IPS DF 4.7 (cell line): ENCODE measurements around the gene DDX4.
"Not testable (repeated sequence)": the region's sequence is repeated elsewhere in the genome, so short reads cannot be mapped to it uniquely, and the experiment has no call there.

Experiments
- DNase-seq: peaks from one replicate; pipeline ENCODE4 v3.0.0-alpha.2; 2013; ENCODE audit warnings: low spot score; ENCODE audit errors: extremely low read depth

Gene DDX4

DNA sequence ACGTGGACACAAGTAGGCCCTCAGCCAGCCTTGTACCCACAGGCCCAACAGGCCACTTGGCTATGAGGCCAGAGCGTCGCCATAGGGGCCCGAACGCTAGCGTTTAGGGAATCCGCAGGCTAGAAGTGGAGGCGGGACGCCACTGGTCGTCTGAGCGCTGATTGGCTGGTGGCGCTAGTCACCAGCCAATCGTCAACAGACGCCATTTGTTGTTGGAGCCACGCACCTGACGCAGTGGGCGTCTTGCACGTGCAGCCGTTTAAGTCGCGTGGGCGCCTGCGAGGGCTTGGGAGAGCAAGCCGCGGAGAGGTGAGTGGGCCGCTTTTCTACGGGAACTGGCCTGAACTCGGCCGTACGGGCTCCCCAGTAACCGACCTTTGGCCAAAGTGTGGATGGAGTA is at the start of gene DDX4:
DDX4 (plus strand) TSS at position 269 of the 400 bp plus-strand sequence. CDS start 903 bp downstream, outside the sequence.
- DNase-seq = no peak

DNA sequence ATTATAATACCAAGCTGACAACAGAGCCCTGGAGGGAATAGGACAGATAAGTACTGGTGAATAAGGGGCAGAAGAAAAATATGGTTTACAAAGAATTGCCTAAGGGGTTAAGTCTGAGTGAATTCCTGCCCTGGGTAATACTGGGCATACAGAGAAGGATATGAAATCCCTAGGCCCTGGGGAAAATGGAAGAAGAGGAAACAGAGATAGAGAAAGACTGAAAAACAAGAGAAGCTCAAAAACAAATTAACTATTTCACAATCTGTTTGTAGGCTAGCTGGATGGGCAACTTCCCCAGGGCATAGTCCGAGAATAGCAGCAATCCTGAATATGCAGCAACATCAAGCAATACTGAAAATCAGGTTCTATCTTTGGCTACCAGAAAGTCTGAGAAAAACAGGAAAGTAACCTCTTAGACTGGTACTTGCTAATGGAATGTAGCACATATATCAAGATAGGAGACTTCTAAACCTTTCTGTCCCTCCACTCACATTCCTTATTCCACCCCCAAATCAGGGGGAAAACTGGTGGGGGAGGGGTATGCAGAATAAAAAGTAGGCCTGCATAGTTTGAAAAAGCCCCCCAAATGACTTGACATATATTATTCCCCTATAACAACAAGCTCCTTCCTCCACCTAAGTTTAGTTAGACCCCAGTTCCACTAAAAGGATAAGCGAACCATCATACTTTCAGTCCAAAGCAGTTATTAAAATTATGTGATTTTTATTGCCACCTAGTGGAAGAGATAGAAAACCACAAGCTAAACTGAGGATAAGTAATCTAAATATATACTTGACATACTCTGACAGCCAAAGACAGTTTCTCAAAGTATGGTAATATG is 46.4 kb upstream of the DDX4 start:
- DNase-seq = no peak

DNA sequence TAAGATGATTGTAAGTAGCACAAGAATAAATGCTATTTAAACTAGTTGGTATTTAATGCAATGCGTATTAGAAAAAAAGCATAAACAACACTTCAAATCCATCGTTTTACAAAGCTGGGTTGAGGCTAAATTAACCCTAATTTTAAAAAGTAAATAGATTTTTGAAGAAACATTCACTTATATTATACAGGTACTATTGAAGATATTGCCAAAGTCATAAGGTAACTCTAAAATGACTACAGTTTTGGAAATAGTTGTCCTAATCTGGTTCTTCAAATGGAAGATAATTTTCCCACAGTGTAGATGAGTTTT is 45.8 kb upstream of the DDX4 start:
- DNase-seq = no peak

DNA sequence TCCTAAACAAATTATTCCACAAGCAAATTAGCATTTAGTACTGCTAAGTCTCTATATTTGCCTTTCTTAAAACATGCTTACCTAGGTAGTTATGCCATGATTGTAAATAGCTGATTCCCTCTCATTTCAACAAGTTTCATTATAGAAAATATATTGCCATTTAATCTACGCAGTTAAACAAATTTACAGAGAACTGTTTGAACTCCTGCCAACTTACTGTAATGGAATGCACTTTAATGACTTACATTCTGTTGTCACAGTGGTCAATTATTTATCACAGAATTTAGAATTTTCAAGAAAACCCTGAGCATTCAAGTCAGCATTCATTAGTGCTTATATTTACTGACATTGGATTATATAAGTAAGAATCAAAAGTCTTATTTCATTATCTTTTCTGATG is 45.4 kb upstream of the DDX4 start:
- DNase-seq = no peak

DNA sequence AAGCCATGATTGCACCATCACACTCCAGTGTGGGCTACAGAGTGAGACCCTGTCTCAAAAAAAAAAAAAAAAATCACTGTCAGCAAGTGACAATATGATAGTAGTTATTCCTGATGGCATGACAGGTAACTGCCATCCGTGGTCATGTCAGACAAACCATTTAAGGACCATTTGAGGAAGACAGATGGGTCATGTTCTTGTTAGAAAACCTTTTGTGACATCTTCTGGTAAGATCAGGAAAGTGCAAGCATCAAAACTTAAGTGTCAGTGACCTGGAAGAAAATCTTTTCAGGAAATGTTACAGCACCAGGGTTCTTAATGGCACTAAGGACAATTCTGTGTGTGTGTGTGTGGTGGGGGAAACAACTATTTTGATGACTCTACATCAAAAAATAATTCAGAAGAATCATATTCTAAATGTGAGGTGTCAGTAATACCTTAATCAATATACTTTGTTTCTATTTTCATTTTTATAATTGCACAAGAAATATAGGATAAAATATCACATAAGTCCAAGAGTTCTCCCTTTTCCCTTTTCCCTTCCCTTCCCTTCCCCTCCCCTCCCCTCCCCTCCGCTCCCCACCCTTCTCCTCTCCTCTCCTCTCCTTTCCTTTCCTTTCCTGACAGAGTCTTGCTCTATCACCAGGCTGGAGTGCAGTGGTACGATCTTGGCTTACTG is 43.6 kb upstream of the DDX4 start:
- no peak for DNase-seq

DNA sequence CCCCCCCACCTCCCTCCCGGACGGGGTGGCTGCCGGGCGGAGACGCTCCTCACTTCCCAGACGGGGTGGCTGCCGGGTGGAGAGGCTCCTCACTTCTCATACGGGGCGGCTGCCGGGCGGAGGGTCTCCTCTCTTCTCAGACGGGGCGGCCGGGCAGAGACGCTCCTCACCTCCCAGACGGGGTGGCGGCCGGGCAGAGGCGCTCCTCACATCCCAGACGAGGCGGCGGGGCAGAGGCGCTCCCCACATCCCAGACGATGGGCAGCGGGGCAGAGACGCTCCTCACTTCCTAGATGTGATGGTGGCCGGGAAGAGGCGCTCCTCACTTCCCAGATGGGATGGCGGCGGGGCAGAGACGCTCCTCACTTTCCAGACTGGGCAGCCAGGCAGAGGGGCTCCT is 41.2 kb upstream of the DDX4 start:
- not testable (repeated sequence) for DNase-seq

DNA sequence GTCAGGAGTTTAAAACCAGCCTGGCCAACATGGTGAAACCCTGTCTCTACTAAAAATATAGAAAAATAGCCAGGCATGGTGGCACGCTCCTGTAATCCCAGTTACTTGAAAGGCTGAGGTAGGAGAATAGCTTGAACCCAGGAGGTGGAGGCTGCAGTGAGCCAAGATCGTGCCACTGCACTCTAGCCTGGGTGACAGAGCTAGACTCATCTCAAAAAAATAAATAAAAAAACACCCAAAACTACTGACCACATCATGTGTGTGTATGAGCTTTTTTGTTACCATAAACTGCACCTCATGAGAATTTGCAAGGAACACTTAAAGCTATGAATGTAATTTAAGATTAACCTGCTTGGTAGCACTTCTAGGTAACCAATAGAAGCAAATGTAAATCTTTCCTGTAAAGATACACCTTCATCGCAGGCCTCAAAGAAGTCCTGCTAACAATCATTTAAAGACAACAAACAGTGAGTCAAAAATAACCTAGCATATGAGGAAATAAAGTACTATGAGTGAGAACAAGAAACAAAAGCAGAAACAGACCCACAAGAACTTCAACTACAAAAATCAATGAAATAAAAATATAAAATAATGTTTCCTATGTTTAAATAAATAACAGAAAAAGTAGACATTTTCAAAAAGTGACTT is 38.7 kb upstream of the DDX4 start:
- no peak for DNase-seq

DNA sequence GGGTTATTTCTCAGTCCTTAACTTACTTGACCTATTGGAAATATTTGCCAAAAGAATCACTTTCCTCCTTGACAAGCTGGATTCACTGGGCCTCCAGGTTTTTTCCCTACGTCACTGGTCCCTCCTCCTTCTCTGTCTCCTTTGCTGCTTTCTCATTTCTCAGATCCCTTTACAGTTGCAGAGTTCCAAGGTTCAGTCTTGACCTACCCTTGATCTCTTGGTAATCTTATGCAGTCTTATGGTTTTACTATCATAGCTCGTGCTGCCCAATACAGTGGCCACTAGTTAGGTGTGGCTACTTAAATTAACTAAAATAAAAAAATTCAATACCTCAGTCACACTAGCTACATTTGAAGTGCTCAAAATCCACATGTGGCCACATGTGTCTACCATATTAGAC is 37.1 kb upstream of the DDX4 start:
- DNase-seq = no peak

DNA sequence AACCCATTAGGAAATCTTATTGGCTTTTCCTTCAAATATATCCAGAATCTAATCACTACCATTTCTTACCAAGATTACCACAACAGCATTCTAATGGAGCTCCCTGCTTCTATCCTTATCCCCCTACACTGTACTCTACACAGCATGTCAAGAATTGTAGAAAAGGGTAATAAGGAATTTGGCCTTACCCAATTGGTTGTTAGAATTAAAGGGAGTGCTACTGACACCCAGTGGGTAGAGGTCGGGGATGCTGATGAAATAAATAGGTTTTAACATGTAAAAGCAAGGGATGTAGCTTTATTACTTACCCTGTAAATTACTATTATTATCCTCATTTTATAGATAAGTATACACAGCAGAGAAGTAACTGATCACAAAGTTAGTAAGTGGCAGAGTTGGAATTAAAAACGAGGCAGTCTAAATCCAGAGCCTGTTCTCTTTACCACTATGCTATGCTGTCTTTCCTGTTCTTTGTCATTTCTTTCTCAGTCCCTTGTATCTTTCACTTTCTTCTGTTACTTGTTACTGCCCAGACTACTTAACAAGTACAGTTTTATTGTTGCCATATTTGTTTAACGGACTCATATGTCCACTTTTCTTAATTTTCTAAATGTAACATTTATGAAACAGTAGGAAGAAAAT is 36.3 kb upstream of the DDX4 start:
- DNase-seq = no peak

DNA sequence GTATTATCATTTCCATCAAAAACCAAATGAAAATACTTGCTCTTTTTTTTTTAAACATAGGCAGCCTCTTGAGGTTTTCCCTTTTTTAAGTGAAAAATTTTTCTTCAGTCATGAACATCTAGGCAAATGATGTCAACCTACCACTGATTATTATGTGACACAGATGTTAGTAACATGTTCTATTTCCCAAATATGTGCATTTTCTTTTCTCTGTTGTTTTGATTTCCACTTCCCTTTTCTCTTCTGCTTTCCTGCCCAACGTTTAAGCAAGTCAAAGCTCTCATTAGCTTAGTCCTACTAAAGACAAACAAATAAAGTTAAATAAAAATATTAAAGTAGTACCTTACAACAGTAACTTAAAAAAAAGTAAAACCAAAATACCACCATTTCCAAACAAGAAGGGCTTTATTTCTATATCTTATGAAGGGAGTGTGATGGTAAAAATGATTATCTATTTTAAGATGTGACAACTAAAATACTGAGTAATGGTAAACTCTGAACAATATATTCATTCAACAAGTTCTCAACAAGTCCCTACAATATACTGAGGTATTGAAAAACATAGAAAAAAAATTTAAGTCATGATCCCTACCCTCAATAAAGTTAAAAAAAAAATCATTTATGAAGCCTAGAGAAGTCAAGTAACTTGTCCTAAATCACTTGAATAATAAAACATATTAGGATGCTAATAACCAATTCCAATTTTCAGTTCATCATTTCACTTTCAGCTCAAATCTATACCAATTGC is 35.1 kb upstream of the DDX4 start:
- DNase-seq = no peak

DNA sequence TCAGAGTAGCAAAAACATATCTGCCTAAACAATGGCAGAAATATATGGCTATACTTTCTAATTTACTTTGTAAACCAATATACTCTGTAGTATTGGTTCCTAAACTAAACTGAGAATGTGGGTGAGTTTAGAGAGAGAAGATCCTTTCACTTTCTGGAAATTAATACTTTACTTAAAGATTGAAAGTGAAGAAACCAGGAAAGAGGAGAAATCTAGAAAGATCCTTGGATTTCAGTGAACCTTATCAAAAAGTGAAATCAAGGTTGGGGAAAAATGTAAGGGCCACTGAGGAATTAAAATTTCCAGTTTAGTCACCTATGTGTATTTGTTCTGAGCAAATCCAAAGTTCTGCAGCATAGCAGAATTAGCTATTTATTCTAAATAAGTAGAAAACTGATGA is 31.6 kb upstream of the DDX4 start:
- DNase-seq = no peak

DNA sequence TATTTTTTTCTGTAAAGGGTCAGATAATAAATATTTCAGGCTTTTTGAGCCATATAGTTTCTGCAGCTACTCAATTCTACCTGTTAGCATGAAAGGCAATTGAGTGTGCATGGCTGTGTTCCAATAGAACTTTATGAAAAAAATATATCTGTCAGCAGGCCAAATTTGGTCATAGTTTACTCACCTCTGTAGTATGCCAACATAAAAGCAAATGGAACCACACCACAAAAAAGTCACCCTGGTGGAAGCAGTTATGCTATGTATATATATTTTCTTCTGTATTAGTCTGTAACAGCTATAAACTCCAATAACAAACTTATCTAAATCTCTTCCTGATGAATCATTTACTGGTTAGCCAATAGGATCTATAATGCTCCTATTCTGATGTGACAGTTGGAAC is 29.1 kb upstream of the DDX4 start:
- no peak for DNase-seq

DNA sequence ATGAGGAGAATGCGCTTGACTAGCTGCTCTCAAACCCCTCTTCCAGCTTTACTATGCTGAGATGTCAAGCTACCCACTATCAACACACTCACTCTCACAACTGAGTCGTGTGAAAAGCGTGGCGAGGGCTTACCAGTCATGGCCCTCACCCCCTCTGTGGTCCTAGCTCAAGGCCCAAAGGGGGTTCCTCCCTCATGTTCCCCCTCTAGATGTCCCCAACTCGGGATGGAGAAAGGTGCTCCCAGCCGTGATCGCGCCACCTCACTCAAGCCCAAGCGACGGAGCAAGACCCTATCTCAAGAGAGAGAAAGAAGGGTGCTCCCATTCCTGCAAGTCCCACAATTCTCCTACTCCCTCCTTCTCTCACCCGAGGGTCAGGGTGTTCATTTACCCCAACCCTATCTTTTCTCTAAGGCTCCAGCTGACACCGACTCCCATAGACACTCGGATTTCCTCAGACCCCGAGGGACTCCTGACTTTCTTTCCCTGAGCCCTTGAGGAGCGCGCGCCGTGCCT is 26.3 kb upstream of the DDX4 start:
- no peak for DNase-seq

DNA sequence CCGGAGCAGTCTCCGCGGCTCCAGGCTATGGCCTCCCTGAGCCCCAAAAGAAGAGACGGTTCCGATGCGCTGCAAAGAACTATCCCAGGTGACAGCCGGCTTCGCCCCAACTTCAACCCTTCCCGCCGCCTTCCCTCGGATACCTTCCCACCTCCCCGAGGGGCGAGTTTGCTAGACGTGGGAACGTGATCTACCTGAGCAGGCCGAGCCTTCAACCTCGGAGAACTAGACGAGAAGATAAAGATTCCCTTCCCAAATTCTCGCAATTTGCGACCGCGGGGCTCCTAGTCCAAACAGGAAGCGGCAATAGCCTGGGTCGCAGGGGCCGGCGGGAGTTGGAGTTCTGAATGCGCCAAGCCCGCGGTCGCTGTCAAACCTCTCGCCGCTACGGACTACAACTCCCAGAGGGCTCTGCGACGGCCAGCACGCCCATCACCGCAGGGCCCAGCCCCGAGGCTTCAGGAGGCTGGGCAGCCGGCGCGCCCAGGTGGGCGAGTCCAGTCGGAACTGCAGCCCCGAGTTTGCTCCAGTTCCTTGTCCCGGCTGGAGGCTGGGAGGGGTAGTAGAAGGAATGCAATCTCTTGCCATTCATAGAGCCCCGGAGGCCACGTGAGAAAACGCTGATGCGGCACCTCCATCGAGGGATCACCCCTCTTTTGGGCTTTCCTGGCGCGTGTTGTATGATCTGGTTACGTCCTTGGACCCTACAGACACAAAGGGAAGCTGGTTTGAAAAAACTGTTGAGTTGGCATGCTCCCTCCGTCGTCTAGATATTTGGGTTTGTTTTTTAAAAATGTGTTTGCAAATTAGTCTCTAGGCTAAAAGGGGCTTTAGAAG is 25.6 kb upstream of the DDX4 start, which contains the start of gene SLC38A9:
SLC38A9 (minus strand) TSS at position 302 of the 837 bp plus-strand sequence. CDS start 14,366 bp downstream, outside the sequence.
- peak; percentile 72 for DNase-seq

DNA sequence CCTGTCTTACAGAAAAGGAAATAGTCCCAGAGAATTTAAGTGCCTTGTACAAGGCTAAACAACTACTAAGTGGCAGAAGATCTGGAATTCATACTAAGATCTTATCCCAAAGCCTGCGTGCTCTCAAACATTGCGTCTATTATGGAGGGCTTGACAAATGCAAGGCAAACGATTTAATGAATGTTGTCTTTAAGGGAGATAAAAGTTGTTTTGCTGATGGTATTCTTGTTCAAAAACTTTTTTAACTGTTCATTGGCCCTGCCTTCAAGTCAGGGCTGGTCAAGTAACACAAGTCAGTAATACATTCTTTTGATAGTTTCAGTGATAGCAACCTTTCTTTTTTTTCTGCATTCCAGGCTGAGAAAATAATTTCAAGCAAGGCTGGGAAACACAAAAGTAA is 24.0 kb upstream of the DDX4 start:
- no peak for DNase-seq

DNA sequence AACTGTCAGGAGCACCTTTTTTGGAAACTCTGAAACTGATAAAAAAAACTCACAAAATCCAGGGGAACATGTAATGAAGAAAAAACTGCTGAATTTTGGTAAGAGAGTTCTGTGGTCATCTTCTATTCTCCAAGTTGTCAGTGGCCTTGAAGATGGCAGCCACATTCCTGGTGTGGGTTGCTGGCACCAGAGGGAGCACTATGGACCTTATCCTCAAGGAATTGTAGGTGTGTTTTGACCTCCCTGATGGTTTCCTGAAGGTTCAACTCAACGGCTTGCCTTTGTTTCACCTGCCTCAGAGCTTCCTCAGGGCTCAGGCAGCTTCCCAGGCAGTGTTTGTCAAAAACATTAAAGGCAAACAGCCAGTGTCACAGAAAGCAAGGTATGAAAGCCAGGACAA is 23.5 kb upstream of the DDX4 start:
- DNase-seq = no peak

DNA sequence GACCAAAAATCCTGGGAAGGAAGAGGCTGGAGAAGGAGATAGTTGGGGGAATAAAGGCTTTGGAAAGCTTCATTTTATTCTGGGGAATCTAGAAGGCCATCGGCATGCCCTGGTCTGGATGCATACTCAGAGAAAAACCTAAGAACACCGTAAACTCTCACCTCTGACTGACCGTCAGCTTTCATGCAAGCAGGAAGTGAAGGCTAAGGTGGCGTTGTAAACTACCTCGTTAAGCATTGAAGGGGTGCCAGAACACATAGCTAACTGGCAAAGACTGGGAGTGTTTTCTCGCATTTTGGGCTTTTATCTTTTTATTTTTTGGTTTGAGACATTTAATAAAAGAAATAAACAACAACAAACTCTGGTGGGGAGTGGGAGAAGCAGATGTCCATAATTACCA is 23.1 kb upstream of the DDX4 start:
- DNase-seq = no peak

DNA sequence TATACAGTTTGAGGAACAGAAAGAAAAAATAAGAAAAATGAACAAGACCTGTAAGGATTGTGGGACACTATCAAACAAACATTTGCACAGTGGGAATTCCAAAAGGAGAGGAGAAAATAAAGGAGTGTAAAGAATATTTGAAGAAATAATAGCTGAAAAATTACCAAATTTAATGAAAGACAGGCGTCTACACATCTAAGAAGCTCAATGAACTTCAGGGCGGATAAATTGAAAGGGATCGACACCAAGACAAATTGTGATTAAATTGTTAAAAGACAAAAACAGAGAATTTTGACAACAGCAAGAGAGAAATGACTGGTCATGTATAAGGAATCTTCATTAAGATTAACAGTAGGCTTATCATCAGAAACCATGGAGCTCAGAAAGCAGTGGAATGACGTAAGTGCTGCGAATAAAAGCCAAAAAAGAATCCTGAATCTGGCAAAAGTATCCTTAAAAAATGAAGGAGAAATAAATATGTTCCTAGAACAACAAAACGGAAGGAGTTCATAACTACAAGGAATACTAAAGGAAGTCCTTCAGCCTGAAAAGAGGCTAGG is 22.3 kb upstream of the DDX4 start:
- DNase-seq = no peak

DNA sequence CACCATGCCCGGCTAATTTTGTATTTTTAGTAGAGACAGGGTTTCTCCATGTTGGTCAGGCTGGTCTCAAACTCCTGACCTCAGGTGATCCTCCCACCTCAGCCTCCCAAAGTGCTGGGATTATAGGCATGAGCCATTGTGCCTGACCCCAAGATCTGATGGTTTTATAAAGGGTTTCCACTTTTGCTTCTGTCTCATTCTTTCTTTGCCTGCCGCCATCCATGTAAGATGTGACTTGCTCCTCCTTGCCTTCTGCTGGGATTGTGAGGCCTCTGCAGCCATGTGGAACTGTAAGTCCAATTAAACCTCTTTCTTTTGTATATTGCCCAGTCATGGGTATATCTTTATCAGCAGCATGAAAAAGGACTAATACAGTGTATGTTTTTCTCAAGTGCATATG is 18.8 kb upstream of the DDX4 start:
- not testable (repeated sequence) for DNase-seq

DNA sequence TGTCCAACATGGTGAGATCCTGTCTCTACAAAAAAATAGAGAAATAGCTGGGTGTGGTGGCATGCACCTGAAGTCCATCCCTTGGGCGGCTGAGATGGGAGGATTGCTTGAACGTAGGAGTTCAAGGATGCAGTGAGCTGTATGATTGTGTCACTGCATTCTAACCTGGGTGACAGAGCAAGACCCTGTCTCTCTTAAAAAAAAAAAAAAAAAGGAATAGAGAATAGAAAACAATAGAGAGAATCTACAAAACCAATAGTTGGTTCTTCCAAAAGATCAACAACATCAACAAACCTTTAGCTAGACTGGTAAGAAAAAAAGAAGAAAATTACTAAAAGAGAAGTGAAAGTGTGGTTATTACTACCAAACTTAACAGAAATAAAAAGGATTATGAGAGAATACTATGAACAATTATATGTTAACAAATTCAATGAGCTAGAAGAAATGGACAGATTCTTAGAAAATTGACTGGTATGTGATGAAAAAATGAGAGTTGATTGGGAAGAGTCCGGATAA is 17.6 kb upstream of the DDX4 start:
- DNase-seq = no peak
